CD4-positive, alpha-beta T cell (primary cell): ENCODE results near the gene THAP12. TPM values are rescaled to one million over a fixed set of nuclear protein-coding genes. Genes with fewer than 3 reads are reported as not detected.

Experiments
- ATAC-seq: fragments of 200-7000 bp; cut with Tn5 transposase; one replicate; pipeline ENCODE4 v1.10.0; 2022; ENCODE audit warnings: mild to moderate bottlenecking; ENCODE audit not compliant: poor library complexity
- CTCF ChIA-PET: fragments of 350-600 bp; sonication (Branson Sonifier 250); formaldehyde crosslinking; loops from one replicate; lab custom pipeline; 2021; ENCODE audit warnings: antibody characterized with exemption, inconsistent platforms; lab: Charles Lee
- POLR2A ChIA-PET: fragments of 350-600 bp; sonication (Branson Sonifier 250); formaldehyde crosslinking; loops from one replicate; lab custom pipeline; 2021; ENCODE audit warnings: antibody characterized with exemption, inconsistent platforms; lab: Charles Lee
- DNase-seq, 14 experiments: peaks; one replicate each; pipeline ENCODE4 v3.0.0-alpha.2; 2013 to 2020; ENCODE audit warnings: mixed read lengths in 2 of 14
- H3K27ac ChIP-seq, 2 donors: one replicate each; pipeline versions ENCODE4 v1.5.1 to v1.7.0; 2013; ENCODE audit warnings: low read length in 2 of 2, low read depth in 1 of 2, mild to moderate bottlenecking in 1 of 2
- H3K27me3 ChIP-seq, 2 experiments: 1 replicate in 1 of 2; 2 replicates in 1 of 2; pipeline versions ENCODE4 v1.6.1 to v1.7.0; 2013; ENCODE audit warnings: low read length in 2 of 2, control low read depth in 1 of 2, mild to moderate bottlenecking in 1 of 2, moderate library complexity in 1 of 2; ENCODE audit not compliant: insufficient read depth in 2 of 2, control insufficient read depth in 1 of 2
- H3K36me3 ChIP-seq: one replicate; pipeline ENCODE4 v1.6.1; 2013; ENCODE audit warnings: low read length, control low read depth; ENCODE audit not compliant: insufficient read depth
- H3K4me1 ChIP-seq: one replicate; pipeline ENCODE4 v1.6.1; 2013; ENCODE audit warnings: low read length, control low read depth; ENCODE audit not compliant: insufficient read depth
- H3K4me3 ChIP-seq: one replicate; pipeline ENCODE4 v1.5.1; 2013; ENCODE audit warnings: mild to moderate bottlenecking, low read length, moderate library complexity
- H3K9me3 ChIP-seq, 2 experiments: 1 replicate in 1 of 2; 2 replicates in 1 of 2; pipeline versions ENCODE4 v1.6.1 to v1.7.0; 2013; ENCODE audit warnings: low read length in 2 of 2, mild to moderate bottlenecking in 2 of 2, control low read depth in 1 of 2, moderate library complexity in 1 of 2; ENCODE audit not compliant: control insufficient read depth in 1 of 2, insufficient read depth in 1 of 2
- H3K27ac Mint-ChIP-seq: one replicate; pipeline ENCODE4 v1.8.0; 2020; ENCODE audit warnings: mixed read lengths
- H3K27me3 Mint-ChIP-seq: one replicate; pipeline ENCODE4 v1.8.0; 2021; ENCODE audit warnings: mixed read lengths
- H3K36me3 Mint-ChIP-seq: one replicate; pipeline ENCODE4 v1.8.0; 2021; ENCODE audit warnings: low read depth, mixed read lengths
- H3K4me1 Mint-ChIP-seq: one replicate; pipeline ENCODE4 v1.8.0; 2021; ENCODE audit warnings: low read depth, mixed read lengths
- H3K4me3 Mint-ChIP-seq: one replicate; pipeline ENCODE4 v1.8.0; 2020; ENCODE audit warnings: mild to moderate bottlenecking, mixed read lengths
- H3K9me3 Mint-ChIP-seq: one replicate; pipeline ENCODE4 v1.8.0; 2020; ENCODE audit warnings: mixed read lengths
- intact Hi-C, 2 experiments: fragments of 100-400 bp; cut with DNase I in 1 of 2; cut with micrococcal nuclease in 1 of 2; formaldehyde crosslinking; loops; one replicate each; pipeline versions ENCODE4 v1.15.1 to v1.9.0; 2023 to 2025; cut with DNase I, micrococcal nuclease
- total RNA-seq, 174 experiments: library from RNA in 2 of 174; stranded (reverse) in 2 of 174; gene quantifications; one replicate each; pipeline ENCODE4 v1.2.3 and lab custom pipeline; 2021 to 2026
- TF ChIP-seq, protein P1 (sequence below): fragments of 200-600 bp; IDR thresholded peaks from one replicate; pipeline ENCODE4 v1.8.0; 2022; ENCODE audit warnings: antibody characterized with exemption, mild to moderate bottlenecking

The THAP12 gene
- total RNA-seq, 2 experiments from 2014 or later: 34.8 to 36.3 TPM

GRCh38 chr11:76322942-76323341 is 58.0 kb downstream of the THAP12 start:
- peaks cover 47% of the 10 kb centered on the region for H3K27me3 Mint-ChIP-seq
- H3K4me3 Mint-ChIP-seq: no peak overlapping the region
- H3K27me3 ChIP-seq: peaks cover 21% of the 10 kb centered on the region in 2 experiments
- ChIA-PET CTCF (interaction anchor here (2.6 kb wide), 1 partner anchor 115 kb away, joined by 9 read pairs; no protein-coding TSS in a partner anchor), POLR2A (interaction anchor here (1.3 kb wide), 1 partner anchor 115 kb away, joined by 3 read pairs; no protein-coding TSS in a partner anchor)
- no peaks in the 10 kb centered on the region for H3K36me3 Mint-ChIP-seq
- no peaks in the 10 kb centered on the region for H3K4me1 Mint-ChIP-seq
- intact Hi-C loops: no loop called here
- TF ChIP-seq, protein P1, sequence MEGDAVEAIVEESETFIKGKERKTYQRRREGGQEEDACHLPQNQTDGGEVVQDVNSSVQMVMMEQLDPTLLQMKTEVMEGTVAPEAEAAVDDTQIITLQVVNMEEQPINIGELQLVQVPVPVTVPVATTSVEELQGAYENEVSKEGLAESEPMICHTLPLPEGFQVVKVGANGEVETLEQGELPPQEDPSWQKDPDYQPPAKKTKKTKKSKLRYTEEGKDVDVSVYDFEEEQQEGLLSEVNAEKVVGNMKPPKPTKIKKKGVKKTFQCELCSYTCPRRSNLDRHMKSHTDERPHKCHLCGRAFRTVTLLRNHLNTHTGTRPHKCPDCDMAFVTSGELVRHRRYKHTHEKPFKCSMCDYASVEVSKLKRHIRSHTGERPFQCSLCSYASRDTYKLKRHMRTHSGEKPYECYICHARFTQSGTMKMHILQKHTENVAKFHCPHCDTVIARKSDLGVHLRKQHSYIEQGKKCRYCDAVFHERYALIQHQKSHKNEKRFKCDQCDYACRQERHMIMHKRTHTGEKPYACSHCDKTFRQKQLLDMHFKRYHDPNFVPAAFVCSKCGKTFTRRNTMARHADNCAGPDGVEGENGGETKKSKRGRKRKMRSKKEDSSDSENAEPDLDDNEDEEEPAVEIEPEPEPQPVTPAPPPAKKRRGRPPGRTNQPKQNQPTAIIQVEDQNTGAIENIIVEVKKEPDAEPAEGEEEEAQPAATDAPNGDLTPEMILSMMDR: no peak
- H3K27ac ChIP-seq: no peak overlapping the region
- no peak overlapping the region for H3K27ac Mint-ChIP-seq
- H3K36me3 ChIP-seq: no peaks in the 10 kb centered on the region
- no peak overlapping the region for H3K4me3 ChIP-seq
- DNase-seq: no peak
- peaks cover 7% of the 10 kb centered on the region for H3K4me1 ChIP-seq
- H3K9me3 Mint-ChIP-seq: no peaks in the 10 kb centered on the region
- no peak for ATAC-seq
- H3K9me3 ChIP-seq: no peaks in the 10 kb centered on the region

DNA sequence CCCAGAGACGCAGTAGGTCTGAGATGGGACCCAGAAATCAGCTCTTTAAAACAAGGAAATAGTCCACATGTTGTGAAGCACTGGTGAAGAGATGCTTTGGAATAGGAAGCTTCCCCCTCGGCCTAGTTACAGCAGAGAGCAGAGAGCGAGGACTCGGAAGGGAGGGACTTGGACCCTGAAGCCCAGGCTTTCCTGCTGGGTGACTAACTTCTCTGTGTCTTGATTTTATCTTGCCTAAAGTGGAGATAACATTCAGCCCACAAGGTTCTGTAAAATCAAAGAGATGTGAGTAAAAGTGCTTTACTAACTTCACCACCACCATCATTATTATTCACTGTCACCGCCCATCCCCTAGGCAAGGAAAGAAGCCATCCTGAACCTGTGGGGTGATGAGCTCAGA is 58.4 kb downstream of the THAP12 start:
- TF ChIP-seq, protein P1: no peak
- no peaks in the 10 kb centered on the region for H3K4me1 Mint-ChIP-seq
- H3K9me3 Mint-ChIP-seq: no peaks in the 10 kb centered on the region
- ATAC-seq (no peak), DNase-seq (no peak)
- no peaks in the 10 kb centered on the region for H3K36me3 ChIP-seq
- no peaks in the 10 kb centered on the region for H3K36me3 Mint-ChIP-seq
- no peak overlapping the region for H3K4me3 Mint-ChIP-seq
- H3K27ac Mint-ChIP-seq: no peak overlapping the region
- no peak overlapping the region for H3K4me3 ChIP-seq
- peaks cover 21% of the 10 kb centered on the region in 2 experiments for H3K27me3 ChIP-seq
- no peak overlapping the region for H3K27ac ChIP-seq
- H3K4me1 ChIP-seq: peaks cover 7% of the 10 kb centered on the region
- intact Hi-C loops: no loop called here
- ChIA-PET CTCF (interaction anchor here (2.6 kb wide), 1 partner anchor 115 kb away, joined by 9 read pairs; no protein-coding TSS in a partner anchor), POLR2A (no interaction called here)
- H3K27me3 Mint-ChIP-seq: peaks cover 47% of the 10 kb centered on the region
- no peaks in the 10 kb centered on the region for H3K9me3 ChIP-seq

GRCh38 chr11:76321820-76322524 is 59.0 kb downstream of the THAP12 start:
- Histone ChIP-seq H3K9me3 (no peaks in the 10 kb centered on the region), H3K27me3 (peaks cover 21% of the 10 kb centered on the region in 2 experiments), H3K4me3 (no peak overlapping the region), H3K36me3 (no peaks in the 10 kb centered on the region), H3K4me1 (peaks cover 7% of the 10 kb centered on the region), H3K27ac (no peak overlapping the region)
- Mint-ChIP-seq H3K9me3 (no peaks in the 10 kb centered on the region), H3K4me1 (no peaks in the 10 kb centered on the region), H3K4me3 (no peak overlapping the region), H3K27me3 (peaks cover 43% of the 10 kb centered on the region), H3K27ac (no peak overlapping the region), H3K36me3 (no peaks in the 10 kb centered on the region)
- TF ChIP-seq, protein P1: no peak
- POLR2A ChIA-PET: no interaction called here
- ATAC-seq: no peak
- intact Hi-C loops: no loop called here
- CTCF ChIA-PET: interaction anchor here (2.6 kb wide), 1 partner anchor 114 kb away, joined by 9 read pairs; no protein-coding TSS in a partner anchor
- DNase-seq: no peak
